Measurements from ENCODE around the gene IL22RA2. TPM values are rescaled to one million over a fixed set of nuclear protein-coding genes. Genes with fewer than 3 reads are reported as not detected.

The IL22RA2 gene
- polyA plus RNA-seq, 1 donor: 0.16 TPM

DNA sequence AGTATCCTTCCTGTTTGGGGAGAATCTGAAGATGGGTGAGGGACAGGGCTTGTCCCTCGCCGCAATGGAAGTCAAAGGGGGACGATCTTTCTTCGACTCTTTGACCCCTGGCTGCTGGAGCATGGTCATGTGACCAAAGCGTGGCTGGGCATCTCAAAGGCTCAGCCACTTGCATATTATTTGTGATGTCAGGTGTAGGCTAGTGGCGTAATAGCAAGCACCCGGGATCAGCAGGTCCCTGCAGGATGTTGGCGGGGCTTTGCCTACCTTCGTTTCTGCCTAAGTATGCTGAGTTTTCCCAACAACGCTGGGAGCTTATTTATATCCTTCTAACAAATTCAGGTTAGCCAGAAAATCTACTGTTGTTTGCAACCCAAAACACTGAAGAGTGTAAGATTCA is 78.4 kb downstream of the IL22RA2 start:
- DNase-seq: no peak
- H3K36me3 ChIP-seq (ENCODE audit: control insufficient read depth, insufficient read depth, low read length): no peaks in the 10 kb centered on the region
- no peak overlapping the region for H3K27ac ChIP-seq (ENCODE audit: low read length)
- no peaks in the 10 kb centered on the region for H3K27me3 ChIP-seq (ENCODE audit: control insufficient read depth, insufficient read depth, low read length)
- H3K9me3 ChIP-seq (ENCODE audit: control insufficient read depth, low read depth, low read length): peaks cover 6% of the 10 kb centered on the region
- H3K4me3 ChIP-seq (ENCODE audit: low read length): no peak overlapping the region
- WGBS (ENCODE audit: insufficient coverage, low lambda C conversion rate): 50% methylated on average over 1 of the region's 10 CpGs
- peaks cover 10% of the 10 kb centered on the region for H3K4me1 ChIP-seq (ENCODE audit: control insufficient read depth, insufficient read depth, low read length)

DNA sequence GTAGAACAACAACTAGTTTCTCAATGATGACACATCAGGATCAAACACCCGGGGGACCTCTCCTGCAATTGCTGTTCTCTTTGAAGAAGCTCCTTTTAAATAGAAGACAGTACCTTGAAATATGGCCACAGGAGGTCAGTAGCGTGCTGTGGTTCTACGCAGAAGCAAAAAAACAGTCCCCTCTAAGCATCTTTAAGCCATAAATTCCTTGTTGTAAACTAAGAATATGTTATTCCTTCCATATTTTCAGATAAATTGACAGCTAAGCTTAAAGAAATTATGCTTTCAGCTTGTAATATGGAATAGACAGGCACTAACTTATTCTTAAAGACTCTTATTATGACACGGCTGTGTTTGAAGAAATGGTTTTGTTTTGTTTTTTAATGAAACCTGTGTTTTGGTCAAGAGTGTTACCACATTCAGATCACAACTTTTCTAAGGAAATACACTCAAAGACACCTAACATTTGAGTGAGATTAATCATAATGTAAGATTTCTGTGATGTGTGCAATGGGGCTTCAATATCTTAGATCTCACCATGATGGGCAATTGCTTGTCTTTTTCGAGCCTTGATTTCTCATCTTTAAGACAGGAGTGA is 78.9 kb downstream of the IL22RA2 start:
- WGBS (ENCODE audit: insufficient coverage, low lambda C conversion rate): 31% methylated on average over 3 of the region's 5 CpGs
- H3K4me1 ChIP-seq (ENCODE audit: control insufficient read depth, insufficient read depth, low read length): peaks cover 10% of the 10 kb centered on the region
- H3K4me3 ChIP-seq (ENCODE audit: low read length): no peak overlapping the region
- H3K36me3 ChIP-seq (ENCODE audit: control insufficient read depth, insufficient read depth, low read length): no peaks in the 10 kb centered on the region
- H3K27ac ChIP-seq (ENCODE audit: low read length): no peak overlapping the region
- H3K9me3 ChIP-seq (ENCODE audit: control insufficient read depth, low read depth, low read length): peaks cover 6% of the 10 kb centered on the region
- DNase-seq: peak; percentile 52 to 61
- no peaks in the 10 kb centered on the region for H3K27me3 ChIP-seq (ENCODE audit: control insufficient read depth, insufficient read depth, low read length)

Other genes with a start within 250 kb of the IL22RA2 start
- gene IL20RA, start 128.7 kb downstream of the IL22RA2 start, polyA plus RNA-seq: 2.5 TPM
- gene IFNGR1, start 45.7 kb upstream of the IL22RA2 start, polyA plus RNA-seq: 101 TPM

Data from large intestine (tissue), 3 donors.